ENCODE results near the gene HRAS. TPM values are rescaled to one million over a fixed set of nuclear protein-coding genes. Genes with fewer than 3 reads are reported as not detected.

The HRAS gene
- total and polyA plus RNA-seq, 2 of the 8 experiments (the other 6 are each of a cell fraction or from before 2014, with no cell fraction given): 44.3 to 54.7 TPM

DNA sequence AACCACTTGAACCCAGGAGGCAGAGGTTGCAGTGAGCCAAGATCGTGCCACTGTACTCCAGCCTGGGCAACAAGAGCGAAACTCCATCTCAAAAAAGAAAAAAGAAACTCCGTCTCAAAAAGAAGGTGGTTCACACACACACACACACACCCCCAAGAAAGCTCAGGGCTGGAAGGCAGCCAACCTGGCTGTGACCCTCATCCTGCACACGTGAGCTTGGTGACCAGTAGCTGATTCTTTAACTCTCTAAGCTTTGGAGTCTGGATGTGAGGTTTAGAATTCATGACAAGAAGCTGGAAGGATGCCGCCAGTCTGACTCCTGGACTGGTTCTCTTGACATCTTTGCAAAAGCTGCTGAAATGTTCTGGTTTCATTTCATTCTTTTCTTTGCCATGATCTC lies 26.4 kb downstream of the HRAS start:
- CTCF ChIA-PET (ENCODE audit: partially characterized antibody): interaction anchor here (0.9 to 1.2 kb wide), 4 partner anchors 10 to 252 kb away, joined by 3 to 9 read pairs (median 4); no protein-coding TSS in a partner anchor
- no peak for FAIRE-seq
- no peak overlapping the region for H3K14ac ChIP-seq (ENCODE audit: insufficient read length)
- no peak overlapping the region for H4K91ac ChIP-seq (replicated peaks; ENCODE audit: insufficient read length, low read length)
- peaks cover 8% of the 10 kb centered on the region for H3K23me2 ChIP-seq (ENCODE audit: low read depth, low read length)
- H3K27me3 ChIP-seq (replicated peaks in 1 of 4; ENCODE audit: control insufficient read depth in 3 of 4, extremely low read depth in 1 of 4, insufficient read depth in 3 of 4, low read length in 3 of 4): no peaks in the 10 kb centered on the region
- H2BK120ac ChIP-seq (replicated peaks; ENCODE audit: low read depth, low read length): no peak overlapping the region
- WGBS, 2 experiments (ENCODE audit: extremely low coverage in 1 of 2, insufficient coverage in 1 of 2, insufficient read length in 1 of 2, insufficient replicate concordance in 2 of 2, low coverage in 1 of 2, low lambda C conversion rate in 2 of 2, missing lambda C conversion rate in 1 of 2): 94% methylated on average over 5 of the region's 5 CpGs; no CpG with 5 or more reads in 1 of the 2 experiments
- H3K9me3 ChIP-seq (ENCODE audit: insufficient read depth in 2 of 2, low read depth in 1 of 2, low read length in 1 of 2): no peaks in the 10 kb centered on the region
- no peak overlapping the region for H2BK15ac ChIP-seq (ENCODE audit: low read length)
- H4K5ac ChIP-seq (ENCODE audit: insufficient read length, low read depth, low read length): no peak overlapping the region
- DNase-seq (ENCODE audit: low read depth in 1 of 2, low spot score in 2 of 2): no peak
- H3K27ac ChIP-seq (ENCODE audit: low read depth, low read length): no peak overlapping the region
- peaks cover 0 to 9% (median 2%) of the 10 kb centered on the region in 4 experiments; a peak in 3 of 7 replicates for H3K4me1 ChIP-seq (replicated peaks in 1 of 4; ENCODE audit: control insufficient read depth in 3 of 4, insufficient read depth in 4 of 4, low read length in 3 of 4)
- no peak overlapping the region for H3K4ac ChIP-seq (replicated peaks; ENCODE audit: insufficient read length, low read depth, low read length)
- no peak overlapping the region for H3K4me2 ChIP-seq (ENCODE audit: insufficient read depth in 1 of 2, low read depth in 2 of 2, low read length in 2 of 2)
- H2AK5ac ChIP-seq (ENCODE audit: low read depth, low read length): no peak overlapping the region
- H3K79me2 ChIP-seq (ENCODE audit: control insufficient read depth in 1 of 2, insufficient read depth in 2 of 2, low read length in 2 of 2): peaks cover 0 to 12% of the 10 kb centered on the region in 2 experiments; a peak in 1 of 4 replicates
- no peak overlapping the region for H3K9ac ChIP-seq (replicated peaks in 1 of 4; ENCODE audit: extremely low read depth in 1 of 4, low read depth in 3 of 4, low read length in 3 of 4)
- no peak overlapping the region for H4K8ac ChIP-seq (ENCODE audit: extremely low read depth, insufficient read depth, low read length)
- peaks cover 0 to 4% of the 10 kb centered on the region in 2 experiments for H4K20me1 ChIP-seq (replicated peaks in 1 of 2; ENCODE audit: control insufficient read depth in 1 of 2, insufficient read depth in 2 of 2, low read length in 2 of 2)
- no peak overlapping the region for H2AFZ ChIP-seq (ENCODE audit: low read length)
- no peak overlapping the region for H3K18ac ChIP-seq (ENCODE audit: extremely low read depth, low read length)
- H3K4me3 ChIP-seq (ENCODE audit: extremely low read depth in 1 of 4, insufficient read depth in 2 of 4, low read depth in 3 of 4, low read length in 4 of 4): no peak overlapping the region
- no peak overlapping the region for H2BK12ac ChIP-seq (ENCODE audit: low read depth, low read length)
- POLR2A ChIA-PET (ENCODE audit: partially characterized antibody): interaction anchor here (1.1 to 2.6 kb wide), 3 partner anchors 9 to 23 kb away, joined by 3 to 8 read pairs (median 4); no protein-coding TSS in a partner anchor
- no peak overlapping the region for H2BK5ac ChIP-seq (ENCODE audit: low read depth, low read length)
- H3K79me1 ChIP-seq (ENCODE audit: low read depth, low read length): peaks cover 2% of the 10 kb centered on the region; the same call in 1 of the 2 replicates
- no peak overlapping the region for H2BK20ac ChIP-seq (ENCODE audit: low read length)
- H3K56ac ChIP-seq (replicated peaks; ENCODE audit: insufficient read length, low read depth, low read length): no peak overlapping the region
- no peaks in the 10 kb centered on the region; a peak in 1 of 8 replicates for H3K36me3 ChIP-seq (ENCODE audit: control insufficient read depth in 2 of 4, insufficient read depth in 4 of 4, low read length in 3 of 4)
- no peak overlapping the region for H3K23ac ChIP-seq (ENCODE audit: insufficient read length)
- TF ChIP-seq GABPA (IDR thresholded peaks at IDR 0.05; ENCODE audit: borderline replicate concordance, insufficient read depth, low read length) (no peak), JUND (IDR thresholded peaks at IDR 0.05; ENCODE audit: low read length) (no peak), EP300 (IDR thresholded peaks at IDR 0.05; ENCODE audit: borderline replicate concordance in 1 of 2, low read depth in 2 of 2, low read length in 2 of 2) (no peak), POLR2AphosphoS5 (IDR thresholded peaks at IDR 0.05; ENCODE audit: low read depth, low read length) (no peak), NRF1 (IDR thresholded peaks at IDR 0.05; ENCODE audit: low read depth, low read length) (no peak), TAF7 (optimal IDR thresholded peaks at IDR 0.05; ENCODE audit: borderline replicate concordance, low read depth, low read length) (no peak), ASH2L (IDR thresholded peaks at IDR 0.05; ENCODE audit: low read length) (no peak)
- TF ChIP-seq, protein P1, sequence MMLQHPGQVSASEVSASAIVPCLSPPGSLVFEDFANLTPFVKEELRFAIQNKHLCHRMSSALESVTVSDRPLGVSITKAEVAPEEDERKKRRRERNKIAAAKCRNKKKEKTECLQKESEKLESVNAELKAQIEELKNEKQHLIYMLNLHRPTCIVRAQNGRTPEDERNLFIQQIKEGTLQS (IDR thresholded peaks at IDR 0.05; ENCODE audit: insufficient read depth, low read depth, low read length): no peak

Data from H1 (cell line).